Ovary (tissue), 3 donors: ENCODE results near the gene TCEANC.

ENCODE experiments used
- CTCF ChIP-seq, 3 donors: fragments of 450-650 bp in 2 of 3; fragments of 200-600 bp in 1 of 3; IDR thresholded peaks; one replicate each; pipeline versions ENCODE4 v1.5.1 to v1.8.0; 2016 to 2022; ENCODE audit warnings: antibody characterized with exemption in 3 of 3, mild to moderate bottlenecking in 1 of 3
- POLR2A ChIP-seq: fragments of 450-650 bp; IDR thresholded peaks from one replicate; pipeline ENCODE4 v1.6.1; 2017; ENCODE audit warnings: antibody characterized with exemption, mild to moderate bottlenecking, moderate library complexity
- donor health status: DM: no; HTN: no; CAD: no.

GRCh38 chrX:13622401-13622964, 30.5 kb upstream of the TCEANC start:
- TF ChIP-seq CTCF (IDR thresholded peaks at IDR 0.05): no peak
- TF ChIP-seq POLR2A: no peak
